HG02885 (cell line): ENCODE results near the gene SS18L1.

Experiments
- ATAC-seq: cut with Tn5 transposase; IDR thresholded peaks from one replicate; pipeline ENCODE4 v1.9.1; 2021; ENCODE audit warnings: mild to moderate bottlenecking; ENCODE audit not compliant: unreplicated experiment, poor library complexity

Gene SS18L1

GRCh38 chr20:62208061-62208794 lies 64.7 kb downstream of the SS18L1 start:
- ATAC-seq: no peak

GRCh38 chr20:62208795-62209755 lies 65.5 kb downstream of the SS18L1 start:
- no peak for ATAC-seq

- no peak for ATAC-seq
Observed at GRCh38 chr20:62209850-62210495, 66.4 kb downstream of the SS18L1 start.

- ATAC-seq: no peak
Observed at GRCh38 chr20:62210496-62210855, 66.9 kb downstream of the SS18L1 start.

GRCh38 chr20:62211216-62211615 lies 67.6 kb downstream of the SS18L1 start:
- ATAC-seq: no peak

- no peak for ATAC-seq
Observed at GRCh38 chr20:62211769-62212288, 68.3 kb downstream of the SS18L1 start.

GRCh38 chr20:62212299-62212698 lies 68.7 kb downstream of the SS18L1 start:
- no peak for ATAC-seq

- no peak for ATAC-seq
Observed at GRCh38 chr20:62214067-62214466, 70.5 kb downstream of the SS18L1 start.

- no peak for ATAC-seq
Observed at GRCh38 chr20:62215020-62215990, 71.7 kb downstream of the SS18L1 start.

GRCh38 chr20:62215991-62216635 lies 72.5 kb downstream of the SS18L1 start:
- no peak for ATAC-seq

- ATAC-seq: no peak
Observed at GRCh38 chr20:62216636-62217566, 73.3 kb downstream of the SS18L1 start.

- ATAC-seq: no peak
Observed at GRCh38 chr20:62217913-62218773, 74.6 kb downstream of the SS18L1 start.

- no peak for ATAC-seq
Observed at GRCh38 chr20:62219101-62219991, 75.8 kb downstream of the SS18L1 start.

- no peak for ATAC-seq
Observed at GRCh38 chr20:62219992-62220665, 76.6 kb downstream of the SS18L1 start, which contains the start of gene HRH3. TSS of gene HRH3 (minus strand) at chr20:62220278. CDS start at chr20:62219970, 308 bp downstream.
